Fibroblast of villous mesenchyme (primary cell): ENCODE data around the gene KLF7. TPM values are rescaled to one million over a fixed set of nuclear protein-coding genes. Genes with fewer than 3 reads are reported as not detected.

ENCODE experiments used
- DNase-seq: peaks from one replicate; pipeline ENCODE4 v3.0.0-alpha.2; 2010; ENCODE audit warnings: low read depth
- H3K4me3 ChIP-seq: 2 replicates; pipeline ENCODE4 v1.5.1; 2011; ENCODE audit warnings: low read depth, mild to moderate bottlenecking, low read length
- total RNA-seq: library from RNA; depleted of rRNA; stranded (reverse); fragments of >200 nt; gene quantifications from 2 replicates; pipeline ENCODE4 v1.2.3, GENCODE V29; 2012
- TF ChIP-seq, protein P1 (sequence below): IDR thresholded peaks from 2 replicates; pipeline ENCODE4 v1.5.1; 2012; ENCODE audit warnings: low read depth, mild to moderate bottlenecking, low read length; ENCODE audit not compliant: insufficient read depth

Gene KLF7
- total RNA-seq, 1 donor: 28.1 TPM

DNA sequence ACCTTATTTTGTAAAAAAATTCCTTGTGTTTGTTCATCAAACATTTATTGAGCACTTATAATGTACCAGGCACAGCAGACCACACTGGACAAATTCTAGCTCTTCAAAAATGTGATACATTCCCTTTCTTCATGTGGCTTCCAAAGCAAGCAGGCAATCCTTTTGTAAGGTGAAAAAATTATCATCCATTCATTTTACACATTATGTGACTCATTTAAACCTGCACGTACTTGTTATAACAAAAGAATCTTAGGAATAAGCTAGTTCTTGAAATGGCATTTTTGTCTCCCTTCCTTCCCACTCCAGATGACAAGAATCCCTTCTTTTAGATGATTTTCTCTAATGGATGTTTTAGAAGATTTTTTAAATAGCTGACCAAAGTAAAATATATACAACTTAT is 104.6 kb downstream of the KLF7 start:
- H3K4me3 ChIP-seq: no peak overlapping the region
- DNase-seq: no peak
- TF ChIP-seq, protein P1, sequence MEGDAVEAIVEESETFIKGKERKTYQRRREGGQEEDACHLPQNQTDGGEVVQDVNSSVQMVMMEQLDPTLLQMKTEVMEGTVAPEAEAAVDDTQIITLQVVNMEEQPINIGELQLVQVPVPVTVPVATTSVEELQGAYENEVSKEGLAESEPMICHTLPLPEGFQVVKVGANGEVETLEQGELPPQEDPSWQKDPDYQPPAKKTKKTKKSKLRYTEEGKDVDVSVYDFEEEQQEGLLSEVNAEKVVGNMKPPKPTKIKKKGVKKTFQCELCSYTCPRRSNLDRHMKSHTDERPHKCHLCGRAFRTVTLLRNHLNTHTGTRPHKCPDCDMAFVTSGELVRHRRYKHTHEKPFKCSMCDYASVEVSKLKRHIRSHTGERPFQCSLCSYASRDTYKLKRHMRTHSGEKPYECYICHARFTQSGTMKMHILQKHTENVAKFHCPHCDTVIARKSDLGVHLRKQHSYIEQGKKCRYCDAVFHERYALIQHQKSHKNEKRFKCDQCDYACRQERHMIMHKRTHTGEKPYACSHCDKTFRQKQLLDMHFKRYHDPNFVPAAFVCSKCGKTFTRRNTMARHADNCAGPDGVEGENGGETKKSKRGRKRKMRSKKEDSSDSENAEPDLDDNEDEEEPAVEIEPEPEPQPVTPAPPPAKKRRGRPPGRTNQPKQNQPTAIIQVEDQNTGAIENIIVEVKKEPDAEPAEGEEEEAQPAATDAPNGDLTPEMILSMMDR: no peak

DNA sequence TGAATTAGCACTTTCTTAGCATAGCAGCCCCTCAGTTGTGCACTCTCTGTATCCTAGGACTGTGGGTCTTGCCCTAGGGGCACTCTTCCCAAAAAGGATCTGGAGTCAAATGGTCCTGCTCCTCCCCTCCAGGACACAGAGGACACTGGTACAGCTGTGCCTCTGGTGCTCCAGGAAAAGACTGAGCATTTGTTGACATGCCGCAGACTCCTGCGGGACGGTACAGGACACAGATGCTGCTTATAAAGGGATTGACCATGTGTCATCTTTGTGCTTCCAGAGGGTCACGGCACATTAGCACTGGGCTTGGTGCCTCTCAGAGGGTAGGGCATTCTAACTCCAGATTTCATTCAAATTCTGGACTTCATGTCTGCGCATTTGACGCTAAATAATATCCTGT is 110.5 kb downstream of the KLF7 start:
- DNase-seq: no peak
- TF ChIP-seq, protein P1: no peak
- H3K4me3 ChIP-seq: no peak overlapping the region

DNA sequence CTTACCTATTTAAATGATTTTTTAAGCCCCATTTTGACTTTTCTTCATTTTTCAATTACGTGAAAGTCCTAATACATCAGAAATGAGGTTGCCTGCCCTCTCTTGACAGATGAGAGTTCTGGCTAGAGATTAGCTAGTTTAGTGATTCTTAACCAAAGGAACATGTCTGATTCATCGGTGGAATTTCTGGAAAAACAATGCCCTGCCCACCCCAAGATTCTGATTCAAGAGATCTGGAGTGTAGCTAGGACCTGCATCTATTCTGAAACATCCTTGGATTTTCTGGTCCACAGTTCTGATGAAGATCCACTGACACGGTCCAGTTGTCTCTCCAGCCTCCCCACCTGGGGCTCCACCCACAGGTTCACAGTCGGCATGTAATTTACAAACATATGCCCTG is 111.2 kb downstream of the KLF7 start:
- H3K4me3 ChIP-seq: no peak overlapping the region
- TF ChIP-seq, protein P1: no peak
- no peak for DNase-seq

DNA sequence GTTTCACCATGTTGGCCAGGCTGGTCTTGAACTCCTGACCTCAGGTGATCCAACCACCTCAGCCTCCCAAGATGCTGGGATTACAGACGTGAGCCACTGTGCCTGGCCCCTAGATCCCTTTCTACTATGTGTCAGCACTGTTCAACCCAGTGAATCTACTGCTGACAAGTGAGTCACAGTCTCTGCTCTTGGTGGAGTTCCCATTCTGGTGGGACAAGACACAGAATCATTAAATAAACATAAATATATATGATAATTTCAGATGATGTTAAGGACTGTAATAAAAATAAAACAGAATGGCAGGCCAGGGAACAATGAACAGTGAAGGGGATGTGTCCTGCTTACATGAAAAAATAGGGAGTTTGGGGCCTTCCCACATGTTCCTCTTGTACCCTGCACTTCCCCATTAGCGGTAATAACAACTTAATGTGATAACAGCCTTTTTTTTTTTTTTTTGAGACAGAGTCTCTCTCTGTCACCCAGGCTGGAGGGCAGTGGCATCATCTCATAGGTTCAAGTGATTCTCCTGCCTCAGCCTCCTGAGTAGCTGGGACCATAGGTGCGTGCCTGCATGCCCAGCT is 114.3 kb downstream of the KLF7 start:
- DNase-seq: no peak
- H3K4me3 ChIP-seq: no peak overlapping the region
- TF ChIP-seq, protein P1: no peak

DNA sequence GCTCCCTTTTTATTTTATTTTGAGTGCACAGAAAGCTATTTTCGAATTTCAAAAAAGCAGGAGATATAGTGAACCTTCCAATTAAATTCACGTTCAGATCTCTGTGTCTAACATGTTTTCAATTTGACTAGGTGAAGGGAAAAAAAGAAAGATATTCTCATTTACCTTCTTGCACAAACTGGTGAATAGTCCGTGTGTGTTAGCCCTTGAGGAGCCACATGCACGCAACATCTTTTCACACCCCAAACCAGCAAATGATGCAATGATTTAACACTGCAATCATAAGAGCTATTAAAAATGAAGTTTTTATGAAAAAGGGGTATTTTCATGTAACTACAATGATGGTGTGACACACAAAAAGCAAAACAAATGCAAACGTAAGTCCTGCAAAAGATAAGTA is 116.6 kb downstream of the KLF7 start:
- no peak overlapping the region for H3K4me3 ChIP-seq
- TF ChIP-seq, protein P1: no peak
- no peak for DNase-seq

DNA sequence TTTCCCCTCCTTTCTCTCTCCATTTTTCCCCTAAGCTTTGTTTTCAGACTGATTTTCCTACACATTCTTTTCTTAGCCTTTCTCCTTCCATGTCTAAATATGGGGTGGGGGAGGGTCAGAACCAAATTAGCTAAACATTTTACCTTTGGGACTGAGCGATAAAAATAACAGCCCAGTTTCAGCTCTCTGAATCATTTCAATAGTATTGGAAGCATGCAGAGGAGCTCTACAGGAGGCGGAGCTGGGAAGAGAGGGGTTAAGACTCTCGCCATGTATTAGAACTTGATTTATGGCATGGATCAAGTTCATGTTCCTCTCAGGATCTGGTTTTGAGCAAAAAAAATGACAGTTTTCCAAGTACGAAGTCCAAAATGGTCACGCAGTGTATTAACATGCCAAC is 117.3 kb downstream of the KLF7 start:
- TF ChIP-seq, protein P1: no peak
- H3K4me3 ChIP-seq: no peak overlapping the region
- peak; percentile 39 for DNase-seq

DNA sequence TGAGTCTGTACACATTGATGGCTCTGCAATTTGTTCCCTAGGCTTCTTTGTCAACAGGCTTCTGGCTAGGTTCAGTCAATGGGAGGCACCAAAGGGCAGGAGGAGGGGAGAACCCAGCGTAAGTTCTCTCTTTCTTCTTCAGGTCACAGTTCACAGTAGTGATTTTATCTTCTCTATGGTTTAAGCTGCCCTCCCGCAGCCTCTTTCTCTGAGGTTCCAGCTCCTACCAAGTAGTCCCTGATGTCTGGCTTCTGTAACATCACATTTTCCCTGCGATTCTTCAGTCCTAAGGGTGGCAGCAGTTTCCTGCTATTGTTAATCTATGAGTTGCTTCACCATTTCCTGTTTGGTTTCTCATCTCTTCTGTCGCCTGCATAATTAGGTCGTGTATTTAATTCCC is 119.0 kb downstream of the KLF7 start:
- DNase-seq: peak; percentile 61
- TF ChIP-seq, protein P1: peak; percentile 24
- H3K4me3 ChIP-seq: no peak overlapping the region
